PC-3 (cell line): Measurements from ENCODE around the gene RTP5. TPM values are rescaled to one million over a fixed set of nuclear protein-coding genes. Genes with fewer than 3 reads are reported as not detected.

Experiments
- ATAC-seq: fragments of 200-7000 bp; cut with Tn5 transposase; 2 replicates; pipeline ENCODE4 v1.9.1; 2020; ENCODE audit warnings: mild to moderate bottlenecking, moderate library complexity
- BruUV-seq: library from RNA; stranded (reverse); fragments of 400-500 nt; replicated peaks from 2 replicates; lab custom pipeline; 2021; lab: Mats Ljungman, UMichigan
- CTCF ChIA-PET: fragments of 300-600 bp; sonication (Branson Sonifier 250); formaldehyde crosslinking; loops from one replicate; lab custom pipeline; 2022; ENCODE audit warnings: antibody characterized with exemption; lab: Charles Lee
- POLR2A ChIA-PET: fragments of 300-600 bp; sonication (Branson Sonifier 250); formaldehyde crosslinking; loops from one replicate; lab custom pipeline; 2022; ENCODE audit warnings: antibody characterized with exemption; ENCODE audit not compliant: unreplicated experiment; lab: Charles Lee
- DNase-seq: peaks from one replicate; pipeline ENCODE4 v3.0.0-alpha.2; 2015
- H2AFZ ChIP-seq: fragments of 300-600 bp; sonication (generic); 2 replicates; pipeline ENCODE4 v1.6.0; 2016; ENCODE audit warnings: antibody characterized with exemption, low read length
- H3F3A ChIP-seq: fragments of 300-600 bp; sonication (generic); one replicate; pipeline ENCODE4 v1.6.0; 2017; ENCODE audit warnings: antibody characterized with exemption, low read length, control low read depth, mild to moderate bottlenecking; ENCODE audit not compliant: unreplicated experiment
- H3K27ac ChIP-seq: fragments of 300-600 bp; sonication (generic); 2 replicates; pipeline ENCODE4 v1.5.1; 2016; ENCODE audit warnings: mild to moderate bottlenecking, low read length
- H3K27me3 ChIP-seq: fragments of 300-600 bp; sonication (generic); 2 replicates; pipeline ENCODE4 v1.6.1; 2016; ENCODE audit warnings: low read length, mixed read lengths
- H3K36me3 ChIP-seq: fragments of 300-600 bp; sonication (generic); 2 replicates; pipeline ENCODE4 v1.6.1; 2016; ENCODE audit warnings: low read depth, mixed run types, low read length, mixed read lengths
- H3K4me1 ChIP-seq: fragments of 300-600 bp; sonication (generic); 2 replicates; pipeline ENCODE4 v1.5.1; 2016; ENCODE audit warnings: low read length; ENCODE audit not compliant: insufficient read depth
- H3K4me2 ChIP-seq: fragments of 300-600 bp; sonication (generic); 2 replicates; pipeline ENCODE4 v1.6.0; 2016; ENCODE audit warnings: low read length
- H3K4me3 ChIP-seq: fragments of 300-600 bp; sonication (generic); 2 replicates; pipeline ENCODE4 v1.5.1; 2016; ENCODE audit warnings: mild to moderate bottlenecking, low read length, mixed read lengths
- H3K79me2 ChIP-seq: fragments of 300-600 bp; sonication (generic); 2 replicates; pipeline ENCODE4 v1.6.1; 2017; ENCODE audit warnings: low read length, mixed read lengths
- H3K9ac ChIP-seq: fragments of 300-600 bp; sonication (generic); 2 replicates; pipeline ENCODE4 v1.6.0; 2016; ENCODE audit warnings: mild to moderate bottlenecking, low read length
- H3K9me2 ChIP-seq: fragments of 300-600 bp; sonication (generic); replicated peaks from 2 replicates; pipeline ENCODE4 v1.6.1; 2016; ENCODE audit warnings: mixed run types, low read length, mixed read lengths
- H3K9me3 ChIP-seq: fragments of 300-600 bp; sonication (generic); 2 replicates; pipeline ENCODE4 v1.6.1; 2016; ENCODE audit warnings: low read length, mixed read lengths
- H4K20me1 ChIP-seq: fragments of 300-600 bp; sonication (generic); 2 replicates; pipeline ENCODE4 v1.6.1; 2016; ENCODE audit warnings: low read length, mixed read lengths
- CTCF ChIP-seq: fragments of 300-600 bp; sonication (generic); conservative IDR thresholded peaks from 2 replicates; pipeline ENCODE4 v1.5.1; 2017; ENCODE audit warnings: antibody characterized with exemption, low read depth, mild to moderate bottlenecking, low read length
- EZH2 ChIP-seq: fragments of 300-600 bp; sonication (generic); IDR thresholded peaks from one replicate; pipeline ENCODE4 v1.6.1; 2017; ENCODE audit warnings: antibody characterized with exemption, mild to moderate bottlenecking, low read length; ENCODE audit not compliant: unreplicated experiment
- EZH2phosphoT487 ChIP-seq: fragments of 300-600 bp; sonication (generic); IDR thresholded peaks from 2 replicates; pipeline ENCODE4 v1.6.1; 2018; ENCODE audit warnings: mild to moderate bottlenecking, antibody characterized with exemption, low read length, borderline replicate concordance
- intact Hi-C: fragments of 100-400 bp; cut with micrococcal nuclease; formaldehyde crosslinking; loops from 2 replicates; pipeline ENCODE4 v1.9.0; 2023
- total RNA-seq: library from RNA; depleted of rRNA; stranded (reverse); fragments of >200 nt; gene quantifications from 2 replicates; pipeline ENCODE4 v1.2.3, GENCODE V29; 2014

Gene RTP5
- total RNA-seq, 1 experiment from 2014 or later: not detected

GRCh38 chr2:241908686-241909420, 39.3 kb downstream of the RTP5 start:
- CTCF ChIA-PET: no interaction called here
- Histone ChIP-seq H3K36me3 (no peaks in the 10 kb centered on the region), H2AFZ (no peak overlapping the region), H3K79me2 (no peaks in the 10 kb centered on the region), H3K9me2 (no peaks in the 10 kb centered on the region), H3K9ac (no peak overlapping the region), H3K4me2 (no peak overlapping the region), H3K27me3 (no peaks in the 10 kb centered on the region), H3F3A (no peaks in the 10 kb centered on the region), H3K9me3 (no peaks in the 10 kb centered on the region), H4K20me1 (no peaks in the 10 kb centered on the region), H3K4me1 (no peaks in the 10 kb centered on the region), H3K27ac (no peak overlapping the region), H3K4me3 (no peak overlapping the region)
- BruUV-seq: no TSS peak
- no peak for TF ChIP-seq CTCF
- no peak for TF ChIP-seq EZH2
- TF ChIP-seq EZH2phosphoT487: no peak
- DNase-seq (no peak), ATAC-seq (no peak)
- POLR2A ChIA-PET: no interaction called here
- intact Hi-C loops: no loop called here

- Histone ChIP-seq H3K27me3 (no peaks in the 10 kb centered on the region), H3K36me3 (no peaks in the 10 kb centered on the region), H3K9me3 (no peaks in the 10 kb centered on the region), H3K9ac (no peak overlapping the region), H3K4me3 (no peak overlapping the region), H4K20me1 (no peaks in the 10 kb centered on the region), H3F3A (no peaks in the 10 kb centered on the region), H3K79me2 (no peaks in the 10 kb centered on the region), H3K4me2 (no peak overlapping the region), H3K27ac (no peak overlapping the region), H2AFZ (no peak overlapping the region), H3K9me2 (no peaks in the 10 kb centered on the region), H3K4me1 (no peaks in the 10 kb centered on the region)
- ChIA-PET CTCF (no interaction called here), POLR2A (no interaction called here)
- intact Hi-C loops: no loop called here
- BruUV-seq: no TSS peak
- ATAC-seq (no peak), DNase-seq (no peak)
- TF ChIP-seq EZH2: no peak
- no peak for TF ChIP-seq CTCF
- TF ChIP-seq EZH2phosphoT487: no peak
Observed at GRCh38 chr2:241909769-241910168, 40.2 kb downstream of the RTP5 start.
